Stimulated activated CD8-positive, alpha-beta memory T cell treated with anti-CD3 and anti-CD28 coated beads, Interleukin-4, amount 100 ng/mL, for 1 hour (primary cell): ENCODE measurements around the gene DAND5.

Source experiments
- DNase-seq, 2 donors: peaks; one replicate each; pipeline ENCODE4 v3.0.0-alpha.2; 2020; ENCODE audit warnings: low read depth in 2 of 2, low spot score in 1 of 2

DAND5 gene

GRCh38 chr19:12991296-12991695, 21.9 kb downstream of the DAND5 start:
- no peak for DNase-seq

DNA sequence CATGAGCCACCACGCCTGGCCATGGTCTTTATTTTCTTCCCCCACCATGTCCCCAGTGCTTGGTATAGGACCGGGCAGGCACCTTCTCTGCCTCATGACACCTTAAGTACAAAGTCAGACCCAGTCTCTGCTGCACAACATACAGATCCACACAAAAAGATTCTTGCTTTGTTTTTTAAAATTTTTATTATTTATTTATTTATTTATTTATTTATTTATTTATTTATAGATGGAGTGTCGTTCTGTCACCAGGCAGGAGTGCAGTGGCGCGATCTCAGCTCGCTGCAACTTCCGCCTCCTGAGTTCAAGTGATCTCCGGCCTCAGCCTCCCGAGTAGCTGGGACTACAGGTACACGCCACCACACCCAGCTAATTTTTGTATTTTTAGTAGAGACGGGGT, 23.4 kb downstream of the DAND5 start:
- DNase-seq, result no peak

DNA sequence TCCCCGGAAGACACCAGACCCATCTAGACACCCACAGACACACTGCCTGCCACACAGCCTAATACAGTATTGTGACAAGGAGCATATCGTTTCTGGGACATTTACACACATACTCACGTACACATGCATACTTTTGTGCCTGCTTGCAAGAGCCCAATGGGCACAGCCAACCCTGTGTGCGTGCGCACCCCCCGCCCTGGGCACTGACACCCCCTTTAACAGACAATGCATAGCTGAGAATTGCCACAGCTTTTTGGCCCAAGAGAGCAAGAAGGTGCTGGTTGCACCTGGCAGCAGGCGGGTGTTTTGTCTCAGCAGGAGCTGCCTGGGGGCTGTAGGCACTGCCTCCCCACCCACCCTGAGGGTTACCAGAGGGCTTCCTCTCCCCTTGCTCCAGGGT, 24.2 kb downstream of the DAND5 start:
- no peak for DNase-seq

DNA sequence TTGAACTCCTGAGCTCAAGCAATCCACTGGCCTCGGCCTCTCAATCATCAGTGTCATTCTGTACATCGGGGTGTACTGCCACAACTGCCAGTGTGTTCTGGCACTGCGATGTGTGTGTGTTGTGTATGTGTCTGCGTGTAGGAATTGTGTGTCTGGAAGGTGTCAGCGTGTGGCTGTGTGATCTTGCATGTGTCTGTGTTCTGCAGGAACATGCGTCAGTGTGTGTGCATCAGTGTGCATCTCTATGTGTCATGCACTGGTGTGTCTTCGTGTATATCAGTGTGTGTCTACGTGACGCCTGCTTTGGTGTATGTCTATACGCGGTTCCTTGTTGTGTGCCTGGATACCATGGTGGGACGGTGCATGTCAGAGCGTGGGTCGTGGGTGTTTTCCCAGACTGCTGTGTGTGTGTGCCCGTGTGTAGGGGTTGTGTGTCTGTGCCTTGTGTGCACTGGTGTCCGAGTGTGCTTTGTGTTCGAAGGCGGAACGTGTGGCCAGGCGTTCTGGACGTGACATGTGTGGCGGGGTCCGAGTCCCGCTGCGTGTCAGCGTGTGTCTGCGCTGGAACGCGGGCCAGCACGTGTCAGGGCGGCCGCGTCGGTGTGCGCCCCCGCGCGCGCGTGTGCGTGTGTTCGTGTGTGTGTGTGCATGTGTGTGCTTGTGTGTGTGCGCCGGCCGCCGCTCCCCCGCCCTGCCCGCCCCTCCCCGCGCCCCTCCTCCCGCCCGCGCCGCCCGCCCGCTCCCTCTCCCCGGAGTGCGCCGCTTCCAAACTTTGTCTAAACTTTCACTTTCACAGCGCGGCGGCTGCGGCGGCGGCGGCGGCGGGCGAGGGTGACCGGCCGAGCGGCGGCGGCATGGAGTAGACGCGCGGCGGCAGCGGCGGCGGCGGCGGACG, 25.6 kb downstream of the DAND5 start, which contains the start of gene NFIX:
TSS of gene NFIX (plus strand) at position 775 of the 895 bp plus-strand sequence. CDS start 363 bp downstream, outside the sequence.
- no peak for DNase-seq

DNA sequence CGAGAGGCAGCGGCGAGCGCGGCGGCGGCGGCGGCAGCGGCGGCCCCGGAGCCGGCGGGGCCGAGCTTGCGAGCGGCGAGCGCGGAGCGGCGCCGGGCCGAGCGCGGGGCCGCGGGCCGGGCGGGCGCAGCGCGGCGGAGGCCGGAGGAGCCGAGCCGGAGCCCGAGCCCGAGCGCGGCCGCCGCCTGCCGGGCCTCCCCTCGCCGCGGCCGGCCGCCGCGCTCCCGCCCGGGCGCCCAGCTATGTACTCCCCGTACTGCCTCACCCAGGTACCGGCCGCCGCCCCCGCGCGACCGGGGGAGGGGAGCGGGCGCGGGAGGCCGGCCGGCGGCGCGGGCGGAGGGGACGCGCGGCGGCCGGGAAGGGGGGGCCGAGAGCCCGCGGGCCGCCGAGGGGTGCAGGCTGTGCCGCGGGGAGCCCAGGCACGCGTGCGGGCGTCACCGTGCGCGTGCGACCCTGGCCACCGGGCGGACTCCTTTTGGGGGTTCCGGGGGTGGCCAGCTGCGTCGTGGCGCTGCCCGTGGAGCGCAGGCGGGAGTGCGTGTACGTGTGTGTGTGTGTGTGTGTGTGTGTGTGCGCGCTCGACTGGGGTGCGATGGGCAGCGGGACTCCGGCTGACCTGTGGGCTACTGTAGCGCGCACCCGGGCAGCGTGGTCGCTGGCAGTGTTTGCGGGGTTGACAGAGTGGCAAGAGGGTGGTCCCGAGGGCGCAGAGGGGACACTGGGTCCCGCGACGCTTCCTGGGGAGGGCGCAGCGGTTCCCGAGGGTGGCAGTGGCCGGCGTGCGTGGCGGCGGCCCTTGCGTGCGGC, 26.4 kb downstream of the DAND5 start:
- DNase-seq, result no peak

DNA sequence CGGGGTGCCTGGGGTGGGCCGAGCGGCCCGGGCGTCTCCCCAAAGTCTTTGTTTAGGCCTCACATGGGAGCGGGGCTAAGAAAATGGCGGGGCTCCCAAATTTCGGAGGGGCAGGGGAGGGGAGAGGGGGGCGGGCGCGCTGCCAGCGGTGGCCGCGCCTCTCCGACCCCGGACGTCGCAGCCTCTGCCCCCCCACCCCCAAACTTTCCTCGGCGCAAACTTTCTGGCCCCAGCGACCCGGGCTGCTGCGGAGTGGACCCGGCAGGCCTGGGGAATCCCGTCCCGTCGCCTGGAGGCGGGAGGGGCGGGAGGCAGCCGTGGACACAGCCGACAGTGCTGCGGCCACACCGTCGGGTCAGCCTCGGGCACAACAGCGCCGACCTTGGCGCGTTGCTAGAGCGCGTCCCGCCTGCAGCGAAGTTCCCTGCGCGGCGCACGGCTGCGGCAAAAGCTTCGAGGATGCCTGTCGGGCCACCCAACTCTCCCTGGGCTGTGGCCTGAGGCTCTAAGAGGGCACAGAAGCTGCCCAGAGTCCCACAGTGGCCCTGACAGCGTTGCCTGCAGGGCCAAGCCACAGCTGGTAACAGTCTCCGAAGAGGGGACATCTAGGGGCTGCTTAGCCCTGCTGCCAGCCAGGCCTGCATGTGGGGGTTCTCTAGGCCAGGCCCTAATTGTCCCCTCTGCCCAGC, 27.2 kb downstream of the DAND5 start:
- no peak for DNase-seq

DNA sequence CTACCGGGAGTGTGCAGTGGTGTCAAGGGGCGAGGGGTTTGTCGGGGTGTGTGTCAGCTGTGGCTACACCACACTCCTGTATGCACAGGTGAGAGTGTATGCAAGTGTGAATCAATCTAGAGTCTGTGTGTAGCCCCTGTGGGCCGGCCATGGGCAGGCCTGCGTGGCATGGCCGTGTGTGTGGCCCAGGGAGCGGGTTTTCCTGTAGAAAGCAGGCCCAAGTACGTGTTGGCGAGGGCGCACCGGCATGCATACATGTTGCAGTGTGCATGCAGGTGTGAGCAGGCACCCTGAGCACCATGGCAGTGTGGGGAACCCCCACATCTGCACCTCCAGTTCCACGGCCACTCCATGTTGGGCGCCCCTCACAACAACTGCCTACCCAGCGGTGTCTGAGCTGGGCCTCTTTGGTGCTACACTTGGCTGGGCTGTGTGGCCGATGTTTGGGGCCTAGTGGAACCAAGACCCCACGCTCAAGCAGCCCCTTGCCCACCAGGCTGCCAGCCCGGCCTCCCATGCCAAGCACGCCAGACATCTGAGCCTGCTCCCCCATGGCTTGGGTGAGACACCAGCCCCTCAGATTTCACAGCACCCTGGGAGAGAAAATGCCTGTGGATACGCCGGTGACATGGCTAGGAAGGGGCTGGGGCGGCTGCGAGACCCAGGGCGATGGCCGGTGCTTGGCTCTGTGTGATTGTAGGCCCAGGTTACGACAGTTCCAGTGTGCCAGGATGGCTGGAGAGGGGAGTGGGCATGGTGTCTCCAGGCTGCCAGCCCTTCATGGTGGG, 28.0 kb downstream of the DAND5 start:
- no peak for DNase-seq

DNA sequence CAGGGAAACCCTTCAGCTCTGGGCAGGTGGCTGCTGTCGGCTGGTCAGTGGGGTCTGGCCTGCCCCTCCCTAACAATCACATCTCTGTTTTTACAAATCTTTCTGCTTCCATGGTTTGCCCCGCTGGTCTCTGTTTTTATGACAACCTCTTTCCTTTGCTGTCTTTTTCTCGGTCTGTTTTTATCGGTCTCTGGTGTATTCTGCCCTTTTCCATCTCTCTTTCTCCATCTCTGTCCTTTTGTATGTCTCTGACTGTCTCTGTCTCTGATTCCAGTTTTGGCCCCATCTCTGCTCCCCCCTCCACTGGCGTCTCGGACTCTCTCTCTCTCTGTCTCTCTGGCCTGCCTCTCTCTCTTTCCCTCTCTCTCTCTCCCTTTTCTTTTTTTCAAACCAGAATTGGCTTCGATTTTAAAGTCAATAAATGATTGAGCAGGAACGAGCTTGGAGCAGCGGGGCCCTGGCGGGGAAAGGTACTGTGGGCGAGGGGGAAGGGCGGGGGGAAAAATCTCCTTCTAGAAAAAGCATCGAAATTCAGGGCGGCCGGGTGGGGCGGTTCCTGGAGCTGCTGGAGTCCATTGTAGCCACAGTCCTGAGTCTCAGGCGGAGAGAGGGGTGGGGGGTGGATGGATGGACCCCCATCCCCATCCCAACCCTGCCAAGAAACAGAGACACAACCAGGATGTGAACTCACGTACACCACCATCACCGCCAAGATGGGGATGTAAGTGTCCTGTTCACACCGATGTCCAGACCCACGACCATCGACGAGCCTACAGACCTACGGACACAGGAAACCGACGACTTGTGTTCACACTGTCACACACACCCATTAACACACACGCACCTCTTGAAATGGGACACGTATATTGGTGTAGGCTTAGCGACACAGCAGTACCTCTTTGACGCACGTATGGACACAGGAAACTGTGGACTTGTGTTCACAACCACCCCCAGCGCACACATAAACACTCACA, 28.9 kb downstream of the DAND5 start:
- DNase-seq, result no peak

DNA sequence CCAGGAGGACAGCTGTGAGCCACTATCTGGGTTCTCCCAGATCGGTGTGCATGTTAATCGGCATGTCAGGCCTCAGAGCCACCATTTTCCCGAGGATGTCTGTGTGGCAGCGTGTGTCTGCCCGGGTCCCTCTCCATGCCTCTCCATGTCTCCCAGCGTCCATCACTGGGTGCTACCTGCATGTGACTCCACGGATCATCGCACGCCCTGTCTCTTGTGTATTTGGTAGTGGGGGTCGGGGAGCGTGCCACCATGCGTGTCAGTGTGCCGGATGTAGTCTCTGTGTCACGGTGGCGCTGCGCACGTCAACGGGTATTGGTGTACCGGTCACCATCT, 31.8 kb downstream of the DAND5 start:
- no peak for DNase-seq

- no peak for DNase-seq
Measured at GRCh38 chr19:13001502-13002165, 32.3 kb downstream of the DAND5 start.

DNA sequence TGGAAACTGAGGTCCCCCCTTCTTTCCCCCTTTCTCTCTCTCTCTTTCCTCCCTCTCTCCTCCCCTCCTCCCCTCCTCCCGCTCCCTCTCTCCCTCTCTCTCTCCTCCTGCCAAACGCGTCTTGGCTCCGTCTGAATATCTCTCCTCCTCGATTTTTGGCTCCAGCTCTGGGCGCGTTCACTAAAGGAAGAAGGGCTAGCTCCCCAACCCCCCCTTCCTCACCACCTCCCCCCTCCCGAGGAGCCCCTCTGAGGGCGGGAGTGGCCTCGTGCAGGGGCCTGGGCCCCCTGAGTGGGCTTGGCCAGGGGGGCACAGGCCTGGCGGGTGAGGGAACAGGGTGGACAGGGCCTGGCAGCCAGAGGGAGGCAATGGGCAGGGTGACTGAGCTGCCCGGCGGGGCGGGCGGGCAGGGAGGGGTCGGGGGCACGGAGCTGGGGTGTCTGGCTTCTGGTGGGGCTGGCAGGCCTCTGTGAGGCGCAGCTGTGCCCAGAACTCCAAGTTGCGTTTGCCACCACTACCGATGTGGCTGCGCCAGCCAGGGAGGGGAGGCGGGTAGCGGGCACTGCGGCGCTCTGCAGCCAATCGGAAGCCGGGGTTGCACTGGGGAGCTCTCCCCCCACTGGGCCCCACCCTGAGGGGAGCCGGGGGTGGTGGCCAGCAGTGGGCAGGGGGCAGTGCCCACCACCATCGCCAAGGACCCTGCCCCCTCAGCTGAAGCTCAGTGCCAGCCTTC, 33.0 kb downstream of the DAND5 start:
- no peak for DNase-seq

DNA sequence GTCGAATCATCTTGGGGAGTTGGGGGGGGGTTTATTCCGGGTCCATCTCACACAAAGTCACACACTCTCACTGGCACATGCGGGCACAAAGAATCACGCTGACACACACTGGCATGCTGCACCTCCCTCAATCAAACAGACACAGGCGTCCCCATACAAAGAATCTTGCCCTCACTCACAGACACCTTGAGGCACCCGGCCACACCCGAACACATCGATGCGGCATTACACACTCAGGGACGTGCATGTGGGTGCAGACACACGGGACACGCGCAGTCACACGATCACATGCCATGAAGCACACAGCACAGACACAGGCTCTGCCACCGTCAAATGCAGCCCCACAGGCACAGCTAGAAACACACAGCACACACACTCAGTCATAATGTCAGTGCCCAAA, 33.7 kb downstream of the DAND5 start:
- no peak for DNase-seq

- no peak for DNase-seq
Measured at GRCh38 chr19:13004273-13004672, 34.9 kb downstream of the DAND5 start.

- DNase-seq, result no peak
Measured at GRCh38 chr19:13005253-13005652, 35.9 kb downstream of the DAND5 start.

- no peak for DNase-seq
Measured at GRCh38 chr19:13005861-13006370, 36.5 kb downstream of the DAND5 start.

DNA sequence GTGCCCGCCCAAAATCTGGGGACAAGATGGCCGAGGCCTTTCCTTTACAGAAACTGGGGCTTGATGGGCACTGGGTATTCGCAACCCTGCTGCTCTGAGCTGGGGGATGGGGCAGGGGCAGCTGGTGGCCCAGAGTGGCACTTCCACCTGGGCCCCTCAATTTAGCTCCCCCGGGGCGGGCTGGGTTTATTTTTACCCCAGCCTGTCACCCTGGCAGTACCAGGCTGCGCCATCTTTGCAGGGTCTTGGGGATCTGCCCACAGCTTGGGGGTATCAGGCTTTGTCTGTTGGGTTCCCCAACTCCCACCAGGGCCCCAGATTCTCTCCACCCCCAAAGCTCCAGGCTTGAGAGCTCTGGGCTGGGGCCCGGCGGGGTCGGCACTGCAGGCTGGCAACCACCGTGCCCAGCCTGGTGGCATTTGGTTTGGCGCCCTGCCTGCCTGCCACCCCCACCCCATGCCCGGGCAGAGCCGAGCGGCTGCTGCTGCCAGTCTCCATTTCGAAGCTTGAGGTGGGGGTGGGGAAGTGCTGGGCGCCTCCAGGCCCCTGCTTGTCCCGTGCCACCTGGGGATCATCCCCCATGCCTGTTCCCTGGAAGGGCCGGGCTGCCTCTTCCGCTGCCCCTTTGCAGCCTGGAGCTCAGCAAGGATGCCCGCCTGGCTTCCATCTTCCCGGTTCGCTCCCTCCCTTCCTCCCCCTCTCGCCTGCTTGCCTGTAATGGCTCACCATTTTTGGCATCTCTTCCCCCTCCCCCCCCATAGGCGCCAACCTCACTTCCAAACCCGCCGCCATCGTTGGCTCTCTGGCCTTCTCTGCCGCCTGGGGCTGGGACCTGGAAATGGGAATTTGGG, 37.3 kb downstream of the DAND5 start:
- DNase-seq, result no peak

- DNase-seq, result no peak
Measured at GRCh38 chr19:13007292-13008045, 38.1 kb downstream of the DAND5 start.
